SU-DHL-6 (cell line): ENCODE measurements around the gene ETV6.

Source experiments
- H2AFZ ChIP-seq: fragments of 200-600 bp; sonication (generic); 2 replicates; pipeline ENCODE4 v1.6.1; 2014; ENCODE audit warnings: low read depth, mild to moderate bottlenecking, moderate library complexity, mixed read lengths, antibody characterized with exemption, low read length; ENCODE audit not compliant: severe bottlenecking
- H3F3A ChIP-seq: fragments of 200-600 bp; shearing (Covaris generic); 2 replicates; pipeline ENCODE4 v1.6.0; 2016; ENCODE audit warnings: antibody characterized with exemption, mild to moderate bottlenecking; ENCODE audit not compliant: insufficient read depth
- H3K27ac ChIP-seq: fragments of 200-600 bp; sonication (generic); 2 replicates; pipeline ENCODE4 v1.5.1; 2016; ENCODE audit warnings: low read depth, mild to moderate bottlenecking, low read length, moderate library complexity, mixed read lengths
- H3K27me3 ChIP-seq: fragments of 200-600 bp; sonication (generic), shearing (Covaris generic); 2 replicates; pipeline ENCODE4 v1.6.0; 2014; ENCODE audit warnings: mild to moderate bottlenecking, low read length
- H3K36me3 ChIP-seq: fragments of 200-600 bp; sonication (generic); 2 replicates; pipeline ENCODE4 v1.6.1; 2014; ENCODE audit warnings: mild to moderate bottlenecking, low read length, mixed read lengths
- H3K4me2 ChIP-seq: fragments of 300-600, 200-600 bp; shearing (Covaris generic), sonication (generic); 2 replicates; pipeline ENCODE4 v1.6.0; 2014; ENCODE audit warnings: low read length, low read depth, mild to moderate bottlenecking; ENCODE audit not compliant: poor library complexity, severe bottlenecking
- H3K4me3 ChIP-seq: fragments of 200-600 bp; sonication (generic); 2 replicates; pipeline ENCODE4 v1.5.1; 2014; ENCODE audit warnings: antibody characterized with exemption, low read length, mild to moderate bottlenecking, mixed read lengths; ENCODE audit not compliant: insufficient read depth, poor library complexity, severe bottlenecking
- H3K79me2 ChIP-seq: fragments of 200-600 bp; sonication (generic); 2 replicates; pipeline ENCODE4 v1.6.1; 2014; ENCODE audit warnings: mild to moderate bottlenecking, low read length, moderate library complexity; ENCODE audit not compliant: insufficient read depth
- H3K9ac ChIP-seq: fragments of 200-600 bp; sonication (generic); 2 replicates; pipeline ENCODE4 v1.7.0; 2014; ENCODE audit warnings: mild to moderate bottlenecking, low read length
- H3K9me2 ChIP-seq: fragments of 200-600 bp; sonication (generic); replicated peaks from 2 replicates; pipeline ENCODE4 v1.6.1; 2014; ENCODE audit warnings: low read length; ENCODE audit not compliant: insufficient read depth
- H3K9me3 ChIP-seq: fragments of 200-600 bp; sonication (generic); 2 replicates; pipeline ENCODE4 v1.6.1; 2014; ENCODE audit warnings: low read length, mixed read lengths; ENCODE audit not compliant: insufficient read depth
- H4K20me1 ChIP-seq: fragments of 200-600 bp; sonication (generic); 2 replicates; pipeline ENCODE4 v1.6.1; 2014; ENCODE audit warnings: low read depth, mild to moderate bottlenecking, antibody characterized with exemption, low read length, moderate library complexity, mixed read lengths
- EZH2phosphoT487 ChIP-seq: fragments of 200-600 bp; sonication (generic), shearing (Covaris generic); conservative IDR thresholded peaks from 2 replicates; pipeline ENCODE4 v1.6.1; 2018; ENCODE audit warnings: mild to moderate bottlenecking, antibody characterized with exemption, low read length, moderate library complexity, mixed read lengths
- TF ChIP-seq, protein P1 (sequence below): fragments of 200-600 bp; sonication (generic); IDR thresholded peaks from one replicate; pipeline ENCODE4 v1.5.1; 2017; ENCODE audit warnings: antibody characterized with exemption, mild to moderate bottlenecking, low read length, moderate library complexity; ENCODE audit not compliant: insufficient read depth, poor library complexity, severe bottlenecking

The ETV6 gene

DNA sequence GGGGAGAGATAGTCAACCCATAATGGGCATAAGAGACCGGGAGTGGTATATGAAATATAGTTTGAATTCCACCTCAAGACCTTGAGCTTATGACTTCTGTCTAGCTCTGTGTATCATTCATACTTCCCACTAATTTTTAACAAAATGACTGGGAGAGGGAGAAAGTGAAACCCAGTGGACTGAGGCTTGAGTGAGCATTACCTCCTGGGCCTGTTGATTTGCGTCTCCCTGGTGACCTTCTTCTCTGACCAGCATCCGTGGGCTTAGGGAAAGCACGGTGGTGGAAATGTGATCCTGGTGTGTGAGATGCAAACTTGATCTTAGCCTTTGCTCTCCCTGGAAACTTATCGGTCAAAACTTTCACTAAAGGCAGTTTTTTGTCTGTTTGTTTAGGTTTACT is 213.3 kb downstream of the ETV6 start:
- no peak overlapping the region for H3K9ac ChIP-seq
- H3K4me3 ChIP-seq = no peak overlapping the region
- no peaks in the 10 kb centered on the region for H3K27me3 ChIP-seq
- no peaks in the 10 kb centered on the region for H3K9me3 ChIP-seq
- H3K79me2 ChIP-seq = no peaks in the 10 kb centered on the region
- H3K36me3 ChIP-seq = no peaks in the 10 kb centered on the region
- no peak overlapping the region for H3K4me2 ChIP-seq
- no peaks in the 10 kb centered on the region for H3F3A ChIP-seq
- H2AFZ ChIP-seq = no peak overlapping the region
- no peaks in the 10 kb centered on the region for H3K9me2 ChIP-seq
- H4K20me1 ChIP-seq = no peaks in the 10 kb centered on the region
- no peak overlapping the region for H3K27ac ChIP-seq
- TF ChIP-seq EZH2phosphoT487 = no peak
- TF ChIP-seq, protein P1, sequence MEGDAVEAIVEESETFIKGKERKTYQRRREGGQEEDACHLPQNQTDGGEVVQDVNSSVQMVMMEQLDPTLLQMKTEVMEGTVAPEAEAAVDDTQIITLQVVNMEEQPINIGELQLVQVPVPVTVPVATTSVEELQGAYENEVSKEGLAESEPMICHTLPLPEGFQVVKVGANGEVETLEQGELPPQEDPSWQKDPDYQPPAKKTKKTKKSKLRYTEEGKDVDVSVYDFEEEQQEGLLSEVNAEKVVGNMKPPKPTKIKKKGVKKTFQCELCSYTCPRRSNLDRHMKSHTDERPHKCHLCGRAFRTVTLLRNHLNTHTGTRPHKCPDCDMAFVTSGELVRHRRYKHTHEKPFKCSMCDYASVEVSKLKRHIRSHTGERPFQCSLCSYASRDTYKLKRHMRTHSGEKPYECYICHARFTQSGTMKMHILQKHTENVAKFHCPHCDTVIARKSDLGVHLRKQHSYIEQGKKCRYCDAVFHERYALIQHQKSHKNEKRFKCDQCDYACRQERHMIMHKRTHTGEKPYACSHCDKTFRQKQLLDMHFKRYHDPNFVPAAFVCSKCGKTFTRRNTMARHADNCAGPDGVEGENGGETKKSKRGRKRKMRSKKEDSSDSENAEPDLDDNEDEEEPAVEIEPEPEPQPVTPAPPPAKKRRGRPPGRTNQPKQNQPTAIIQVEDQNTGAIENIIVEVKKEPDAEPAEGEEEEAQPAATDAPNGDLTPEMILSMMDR = no peak

DNA sequence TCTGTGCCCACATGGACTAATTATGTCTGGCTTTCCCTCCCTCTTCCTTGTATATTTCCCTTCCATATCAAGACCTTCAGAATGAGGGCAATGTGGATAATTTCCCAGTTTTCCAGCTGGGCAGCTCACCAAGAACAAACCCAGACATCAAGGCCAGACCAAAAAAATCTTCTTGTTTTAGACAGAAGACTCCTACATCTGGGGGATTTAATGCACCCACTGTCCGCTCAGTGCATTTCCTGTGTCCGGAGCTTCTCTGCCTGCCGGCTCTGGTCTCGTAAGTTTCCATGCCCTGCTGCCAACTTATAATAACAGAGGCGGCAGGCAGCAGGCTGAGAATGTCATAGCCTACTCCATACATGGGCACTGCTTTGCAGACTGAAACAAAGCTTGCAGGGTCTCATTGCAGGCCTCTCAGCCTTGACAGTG is 214.0 kb downstream of the ETV6 start:
- Histone ChIP-seq H3K4me3 (no peak overlapping the region), H3K27ac (no peak overlapping the region), H3K4me2 (no peak overlapping the region), H3K9me3 (no peaks in the 10 kb centered on the region), H3K9ac (no peak overlapping the region), H3K79me2 (no peaks in the 10 kb centered on the region), H3K36me3 (no peaks in the 10 kb centered on the region), H3K9me2 (no peaks in the 10 kb centered on the region), H4K20me1 (no peaks in the 10 kb centered on the region), H3F3A (no peaks in the 10 kb centered on the region), H3K27me3 (no peaks in the 10 kb centered on the region), H2AFZ (no peak overlapping the region)
- no peak for TF ChIP-seq EZH2phosphoT487
- TF ChIP-seq, protein P1 = no peak

DNA sequence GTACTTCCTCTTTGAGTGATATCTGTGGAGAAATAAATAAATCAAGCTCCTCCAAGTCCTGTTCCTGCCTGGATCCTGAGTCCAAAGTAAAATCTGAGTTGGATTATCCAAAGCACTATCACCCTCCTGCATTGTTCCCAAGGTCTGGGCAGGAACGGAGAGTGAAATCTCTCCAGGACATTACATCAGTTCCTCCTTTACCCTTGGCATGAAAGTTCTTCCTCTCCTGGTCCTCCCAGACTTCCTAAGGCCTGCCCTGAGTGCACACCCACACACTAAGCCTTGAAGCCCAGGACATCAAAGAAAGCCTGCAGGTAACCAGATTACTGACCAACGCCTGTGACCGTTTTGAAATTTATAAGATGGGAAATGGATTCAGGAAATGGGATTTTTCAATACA is 214.5 kb downstream of the ETV6 start:
- no peak overlapping the region for H3K4me3 ChIP-seq

More for the DNA sequence above, 214.5 kb downstream of the ETV6 start:
- Histone ChIP-seq H3K27ac (no peak overlapping the region), H3K9me3 (no peaks in the 10 kb centered on the region), H4K20me1 (no peaks in the 10 kb centered on the region), H3K9me2 (no peaks in the 10 kb centered on the region), H3K79me2 (no peaks in the 10 kb centered on the region), H2AFZ (no peak overlapping the region), H3K9ac (no peak overlapping the region), H3F3A (no peaks in the 10 kb centered on the region), H3K36me3 (no peaks in the 10 kb centered on the region), H3K4me2 (no peak overlapping the region), H3K27me3 (no peaks in the 10 kb centered on the region)
- TF ChIP-seq EZH2phosphoT487 = no peak
- TF ChIP-seq, protein P1 = no peak
